Astrocyte of the cerebellum (primary cell): ENCODE data around the gene RTN4.

Experiments
- DNase-seq: peaks from one replicate; pipeline ENCODE4 v3.0.0-alpha.2; 2011; ENCODE audit warnings: low read depth
- H3K4me3 ChIP-seq: 2 replicates; pipeline ENCODE4 v1.5.1; 2011; ENCODE audit warnings: mild to moderate bottlenecking, low read depth, low read length, moderate library complexity
- CTCF ChIP-seq: IDR thresholded peaks from 2 replicates; pipeline ENCODE4 v1.5.1; 2012; ENCODE audit warnings: low read length, low read depth, moderate library complexity, mild to moderate bottlenecking; ENCODE audit errors: missing control alignments
- in situ Hi-C: cut with HindIII; loops from 2 replicates; pipeline ENCODE4 v1.10.0; 2017; ENCODE audit warnings: low sequenced_read_pairs

RTN4 gene

GRCh38 chr2:54956111-54956627, 94.1 kb downstream of the RTN4 start:
- H3K4me3 ChIP-seq, result no peak overlapping the region
- no peak for TF ChIP-seq CTCF
- no peak for DNase-seq
- in situ Hi-C loops, result no loop called here

GRCh38 chr2:54955358-54956110, 94.7 kb downstream of the RTN4 start:
- H3K4me3 ChIP-seq, result no peak overlapping the region
- DNase-seq, result no peak
- TF ChIP-seq CTCF, result no peak
- in situ Hi-C loops, result no loop called here

GRCh38 chr2:54954705-54955357, 95.4 kb downstream of the RTN4 start:
- in situ Hi-C loops, result no loop called here
- no peak overlapping the region for H3K4me3 ChIP-seq
- DNase-seq, result no peak
- TF ChIP-seq CTCF, result no peak

- no peak overlapping the region for H3K4me3 ChIP-seq
- in situ Hi-C loops, result no loop called here
- TF ChIP-seq CTCF, result no peak
- DNase-seq, result no peak
These were observed 96.1 kb downstream of the RTN4 start for GRCh38 chr2:54954158-54954557.

- no peak for DNase-seq
- in situ Hi-C loops, result no loop called here
- no peak for TF ChIP-seq CTCF
- H3K4me3 ChIP-seq, result no peak overlapping the region
These were observed 97.2 kb downstream of the RTN4 start for GRCh38 chr2:54952978-54953456.

GRCh38 chr2:54952425-54952824, 97.8 kb downstream of the RTN4 start:
- no peak for DNase-seq
- H3K4me3 ChIP-seq, result no peak overlapping the region
- TF ChIP-seq CTCF, result no peak
- in situ Hi-C loops, result no loop called here
